Effector memory CD4-positive, alpha-beta T cell (primary cell): Measurements from ENCODE around the gene DALRD3.
A peak's percentile ranks its signal among the peaks of the same experiment; 100 is the strongest.

Experiments used
- DNase-seq, 3 donors: peaks; one replicate each; pipeline ENCODE4 v3.0.0-alpha.2; 2020
- H3K27ac ChIP-seq: 2 replicates; pipeline ENCODE4 v1.7.0; 2013; ENCODE audit warnings: mild to moderate bottlenecking, low read length, moderate library complexity; ENCODE audit not compliant: insufficient read depth, poor library complexity, severe bottlenecking
- H3K27me3 ChIP-seq: replicated peaks from 2 replicates; pipeline ENCODE4 v1.7.0; 2013; ENCODE audit warnings: mild to moderate bottlenecking, low read length; ENCODE audit not compliant: insufficient read depth, control insufficient read depth, poor library complexity, severe bottlenecking
- H3K36me3 ChIP-seq: 2 replicates; pipeline ENCODE4 v1.7.0; 2013; ENCODE audit warnings: mild to moderate bottlenecking, low read length, moderate library complexity; ENCODE audit not compliant: control insufficient read depth, insufficient read depth
- H3K4me1 ChIP-seq: 2 replicates; pipeline ENCODE4 v1.7.0; 2013; ENCODE audit warnings: low read length, mild to moderate bottlenecking; ENCODE audit not compliant: control insufficient read depth, insufficient read depth, poor library complexity, severe bottlenecking
- H3K4me3 ChIP-seq: 2 replicates; pipeline ENCODE4 v1.7.0; 2013; ENCODE audit warnings: low read length, low read depth, mild to moderate bottlenecking; ENCODE audit not compliant: insufficient read depth, poor library complexity, severe bottlenecking
- H3K9me3 ChIP-seq: 2 replicates; pipeline ENCODE4 v1.7.0; 2013; ENCODE audit warnings: mild to moderate bottlenecking, low read length, moderate library complexity; ENCODE audit not compliant: control insufficient read depth

DALRD3 gene

GRCh38 chr3:49029563-49029884, 11.1 kb upstream of the DALRD3 start:
- Histone ChIP-seq H3K27ac (peak overlapping the region; percentile 92), H3K4me1 (peaks cover 12% of the 10 kb centered on the region), H3K27me3 (no peaks in the 10 kb centered on the region), H3K9me3 (no peaks in the 10 kb centered on the region), H3K4me3 (peak overlapping the region; percentile 78), H3K36me3 (peaks cover 56% of the 10 kb centered on the region)
- DNase-seq: no peak

GRCh38 chr3:49028673-49029562, 10.5 kb upstream of the DALRD3 start, which contains the start of gene IMPDH2:
TSS of gene IMPDH2 (minus strand) at chr3:49029398. CDS start at chr3:49029350, 48 bp downstream.
- H3K36me3 ChIP-seq: peaks cover 61% of the 10 kb centered on the region
- DNase-seq: peak; percentile 86 to 91 (median 89)
- H3K27me3 ChIP-seq: no peaks in the 10 kb centered on the region
- peaks cover 12% of the 10 kb centered on the region for H3K4me1 ChIP-seq
- peak within 1 kb of the TSS; percentile 92 for H3K27ac ChIP-seq
- peak within 1 kb of the TSS; percentile 78 for H3K4me3 ChIP-seq
- no peaks in the 10 kb centered on the region for H3K9me3 ChIP-seq

DNA sequence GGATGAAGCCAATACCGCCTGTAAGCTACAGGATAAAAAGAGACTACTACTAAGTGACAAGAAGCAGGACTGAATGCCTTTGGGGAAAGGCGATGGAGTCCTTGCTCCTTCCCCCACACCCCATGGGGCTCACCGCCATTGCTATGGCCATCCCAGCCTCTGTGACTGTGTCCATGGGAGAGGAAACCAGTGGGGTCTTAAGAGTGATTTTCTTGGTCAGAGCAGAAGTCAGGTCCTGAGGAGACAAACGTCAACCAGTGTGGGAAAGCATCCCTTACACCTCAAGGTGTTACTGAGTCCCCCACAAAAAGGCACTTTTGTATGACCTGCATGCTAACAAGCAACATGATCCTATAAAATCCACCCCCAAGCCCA, 9.9 kb upstream of the DALRD3 start:
- no peak for DNase-seq
- H3K9me3 ChIP-seq: no peaks in the 10 kb centered on the region
- peaks cover 62% of the 10 kb centered on the region for H3K36me3 ChIP-seq
- H3K4me1 ChIP-seq: peaks cover 12% of the 10 kb centered on the region
- peak overlapping the region; percentile 78 for H3K4me3 ChIP-seq
- peak overlapping the region; percentile 92 for H3K27ac ChIP-seq
- no peaks in the 10 kb centered on the region for H3K27me3 ChIP-seq

GRCh38 chr3:49027634-49028033, 9.3 kb upstream of the DALRD3 start:
- Histone ChIP-seq H3K4me1 (peaks cover 19% of the 10 kb centered on the region), H3K4me3 (no peak overlapping the region), H3K27me3 (no peaks in the 10 kb centered on the region), H3K36me3 (peaks cover 59% of the 10 kb centered on the region), H3K27ac (peak overlapping the region; percentile 92), H3K9me3 (no peaks in the 10 kb centered on the region)
- DNase-seq: no peak

GRCh38 chr3:49026536-49026935, 8.2 kb upstream of the DALRD3 start:
- Histone ChIP-seq H3K27ac (peak overlapping the region; percentile 8), H3K4me1 (peaks cover 21% of the 10 kb centered on the region), H3K36me3 (peaks cover 48% of the 10 kb centered on the region), H3K27me3 (no peaks in the 10 kb centered on the region), H3K4me3 (no peak overlapping the region), H3K9me3 (no peaks in the 10 kb centered on the region)
- no peak for DNase-seq

GRCh38 chr3:49025793-49026520, 7.6 kb upstream of the DALRD3 start:
- peaks cover 21% of the 10 kb centered on the region for H3K4me1 ChIP-seq
- peaks cover 44% of the 10 kb centered on the region for H3K36me3 ChIP-seq
- no peak overlapping the region for H3K27ac ChIP-seq
- H3K9me3 ChIP-seq: no peaks in the 10 kb centered on the region
- H3K27me3 ChIP-seq: no peaks in the 10 kb centered on the region
- H3K4me3 ChIP-seq: no peak overlapping the region
- no peak for DNase-seq

DNA sequence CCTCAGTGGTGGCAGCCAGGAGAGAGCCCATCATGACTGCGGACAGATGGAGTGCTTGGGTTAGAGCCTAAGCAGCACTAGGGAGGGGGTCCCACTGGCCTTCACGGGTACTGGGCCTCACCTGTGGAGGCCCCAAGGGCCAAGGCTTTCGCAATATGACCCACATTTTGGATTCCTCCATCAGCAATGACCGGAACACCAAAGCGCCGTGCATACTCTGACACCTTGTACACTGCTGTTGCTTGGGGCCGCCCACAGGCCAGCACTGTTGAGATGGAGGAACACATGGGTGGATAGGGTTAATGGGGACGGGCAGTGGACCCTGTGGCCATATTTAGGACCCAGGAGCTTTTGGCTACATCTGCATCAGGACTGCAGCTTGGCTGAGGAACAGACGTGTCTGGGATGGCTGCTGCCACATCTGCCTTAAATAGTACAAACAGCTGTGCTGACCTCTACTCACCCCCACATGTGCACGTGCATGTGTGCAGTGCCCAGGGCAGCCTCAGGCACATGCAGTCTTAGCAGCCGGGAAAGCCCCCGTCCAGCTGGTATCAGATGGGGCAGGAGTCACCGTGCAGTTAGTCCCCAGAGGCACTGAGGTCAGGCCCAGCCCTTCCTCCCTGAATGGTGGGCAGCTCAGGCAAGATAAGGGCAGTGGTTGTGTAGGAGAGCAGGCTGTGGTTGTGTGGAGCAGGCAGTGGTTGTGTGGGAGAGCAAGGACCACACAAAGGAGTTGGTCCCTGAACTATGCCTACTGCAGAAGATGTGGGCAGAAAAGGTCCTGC, 6.8 kb upstream of the DALRD3 start:
- H3K9me3 ChIP-seq: no peaks in the 10 kb centered on the region
- H3K27me3 ChIP-seq: no peaks in the 10 kb centered on the region
- no peak overlapping the region for H3K4me3 ChIP-seq
- H3K36me3 ChIP-seq: peaks cover 36% of the 10 kb centered on the region
- H3K4me1 ChIP-seq: peaks cover 28% of the 10 kb centered on the region
- no peak for DNase-seq
- no peak overlapping the region for H3K27ac ChIP-seq

GRCh38 chr3:49024449-49024848, 6.1 kb upstream of the DALRD3 start:
- H3K4me1 ChIP-seq: peaks cover 35% of the 10 kb centered on the region
- H3K36me3 ChIP-seq: peaks cover 35% of the 10 kb centered on the region
- no peaks in the 10 kb centered on the region for H3K9me3 ChIP-seq
- no peak for DNase-seq
- no peak overlapping the region for H3K27ac ChIP-seq
- H3K4me3 ChIP-seq: no peak overlapping the region
- no peaks in the 10 kb centered on the region for H3K27me3 ChIP-seq

DNA sequence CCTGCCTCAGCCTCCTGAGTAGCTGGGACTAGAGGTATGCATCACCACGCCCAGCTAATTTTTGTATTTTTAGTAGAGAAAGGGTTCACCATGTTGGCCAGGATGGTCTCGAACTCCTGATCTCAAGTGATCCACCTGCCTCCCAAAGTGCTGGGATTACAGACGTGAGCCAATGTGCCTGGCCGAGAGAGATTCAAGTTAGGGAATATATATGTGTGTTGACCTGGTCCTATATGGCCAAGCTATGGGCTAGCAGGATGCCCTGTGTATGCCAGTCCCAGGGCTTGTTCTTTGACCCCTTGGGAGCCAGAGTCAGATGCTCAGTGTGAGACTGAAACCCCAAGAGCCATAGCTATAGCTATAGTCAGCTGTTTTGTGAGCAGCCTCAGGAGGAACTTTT, 5.4 kb upstream of the DALRD3 start:
- H3K9me3 ChIP-seq: no peaks in the 10 kb centered on the region
- H3K36me3 ChIP-seq: peaks cover 35% of the 10 kb centered on the region
- no peaks in the 10 kb centered on the region for H3K27me3 ChIP-seq
- DNase-seq: no peak
- H3K27ac ChIP-seq: no peak overlapping the region
- no peak overlapping the region for H3K4me3 ChIP-seq
- H3K4me1 ChIP-seq: peaks cover 35% of the 10 kb centered on the region
